Cardiac muscle cell (in vitro differentiated cells and primary cell): ENCODE data around the gene SKIDA1. TPM values are rescaled to one million over a fixed set of nuclear protein-coding genes. Genes with fewer than 3 reads are reported as not detected.

Source experiments
- DNase-seq, 2 donors: peaks; one replicate each; pipeline versions ENCODE4 v3.0.0 to v3.0.0-alpha.2; 2010 to 2017; ENCODE audit warnings: low read depth in 1 of 2, low spot score in 1 of 2
- H3K27ac ChIP-seq: fragments of 200-600 bp; sonication (generic); 2 replicates; pipeline ENCODE4 v1.5.1; 2016
- H3K27me3 ChIP-seq: fragments of 200-600 bp; sonication (generic); 2 replicates; pipeline ENCODE4 v1.6.0; 2016; ENCODE audit warnings: control low read depth
- H3K36me3 ChIP-seq: fragments of 200-600 bp; sonication (generic); 2 replicates; pipeline ENCODE4 v1.5.1; 2016; ENCODE audit warnings: control low read depth
- H3K4me1 ChIP-seq: fragments of 200-600 bp; sonication (generic); 2 replicates; pipeline ENCODE4 v1.8.1; 2017; ENCODE audit warnings: low read depth, mild to moderate bottlenecking, mixed run types
- H3K4me3 ChIP-seq: fragments of 200-600 bp; sonication (generic); 2 replicates; pipeline ENCODE4 v1.5.1; 2016; ENCODE audit warnings: mild to moderate bottlenecking
- H3K9me3 ChIP-seq: fragments of 200-600 bp; sonication (generic); 2 replicates; pipeline ENCODE4 v1.5.1; 2017; ENCODE audit warnings: low read depth, mild to moderate bottlenecking, control low read depth
- CTCF ChIP-seq: IDR thresholded peaks from 2 replicates; pipeline ENCODE4 v1.5.1; 2012; ENCODE audit warnings: low read depth, mild to moderate bottlenecking, low read length
- polyA plus RNA-seq: library from polyadenylated mRNA; unstranded; fragments of >200 nt; fragmentation: Nextera tagmentation; extraction: Ambion mirVana; gene quantifications from 2 replicates; pipeline ENCODE4 v1.2.1, GENCODE V29; 2016
- total RNA-seq: library from RNA; depleted of rRNA; stranded (reverse); fragments of >200 nt; gene quantifications from 2 replicates; pipeline ENCODE4 v1.2.3, GENCODE V29; 2016

The SKIDA1 gene
- total and polyA plus RNA-seq, 2 experiments from 2014 or later, result 4.3 to 62.4 TPM

- Histone ChIP-seq H3K4me1 (peaks cover 25% of the 10 kb centered on the region), H3K27ac (peak overlapping the region; percentile 98), H3K9me3 (no peaks in the 10 kb centered on the region), H3K27me3 (no peaks in the 10 kb centered on the region), H3K4me3 (peak overlapping the region; percentile 46), H3K36me3 (peaks cover 16% of the 10 kb centered on the region)
- peak; percentile 55 to 88 for DNase-seq
- no peak for TF ChIP-seq CTCF
Measured at GRCh38 chr10:21534604-21535493, 9.4 kb upstream of the SKIDA1 start.

- H3K4me1 ChIP-seq, result peaks cover 32% of the 10 kb centered on the region
- no peaks in the 10 kb centered on the region for H3K27me3 ChIP-seq
- DNase-seq, result no peak
- peak overlapping the region; percentile 98 for H3K27ac ChIP-seq
- H3K4me3 ChIP-seq, result peak overlapping the region; percentile 46
- TF ChIP-seq CTCF, result no peak
- H3K36me3 ChIP-seq, result peaks cover 12% of the 10 kb centered on the region
- no peaks in the 10 kb centered on the region for H3K9me3 ChIP-seq
Measured at GRCh38 chr10:21534280-21534586, 8.8 kb upstream of the SKIDA1 start.

- Histone ChIP-seq H3K4me1 (peaks cover 37% of the 10 kb centered on the region), H3K27ac (peak within 1 kb of the TSS; percentile 98), H3K27me3 (no peaks in the 10 kb centered on the region), H3K36me3 (peaks cover 7% of the 10 kb centered on the region), H3K4me3 (peak within 1 kb of the TSS; percentile 46), H3K9me3 (no peaks in the 10 kb centered on the region)
- TF ChIP-seq CTCF, result peak; percentile 30
- peak; percentile 98 to 99 for DNase-seq
Measured at GRCh38 chr10:21533467-21534279, 8.2 kb upstream of the SKIDA1 start, which contains the start of gene MLLT10. MLLT10 (plus strand) TSS chr10:21534232; CDS start chr10:21534645, 413 bp downstream.

GRCh38 chr10:21532694-21533466 lies 7.4 kb upstream of the SKIDA1 start:
- H3K4me3 ChIP-seq, result peak overlapping the region; percentile 46
- no peaks in the 10 kb centered on the region for H3K27me3 ChIP-seq
- H3K27ac ChIP-seq, result peak overlapping the region; percentile 98
- peaks cover 4% of the 10 kb centered on the region for H3K36me3 ChIP-seq
- H3K9me3 ChIP-seq, result no peaks in the 10 kb centered on the region
- no peak for DNase-seq
- no peak for TF ChIP-seq CTCF
- peaks cover 39% of the 10 kb centered on the region for H3K4me1 ChIP-seq

- H3K36me3 ChIP-seq, result no peaks in the 10 kb centered on the region
- no peak for TF ChIP-seq CTCF
- no peaks in the 10 kb centered on the region for H3K9me3 ChIP-seq
- no peaks in the 10 kb centered on the region for H3K27me3 ChIP-seq
- H3K4me3 ChIP-seq, result no peak overlapping the region
- peak in 1 of 2 donors; percentile 65 for DNase-seq
- H3K4me1 ChIP-seq, result peaks cover 39% of the 10 kb centered on the region
- no peak overlapping the region for H3K27ac ChIP-seq
Measured at GRCh38 chr10:21531164-21531563, 5.7 kb upstream of the SKIDA1 start.
